ENCODE measurements around the gene GLDN. TPM values are rescaled to one million over a fixed set of nuclear protein-coding genes. Genes with fewer than 3 reads are reported as not detected.
A peak's percentile ranks its signal among the peaks of the same experiment; 100 is the strongest.

The GLDN gene
- total and polyA plus RNA-seq, 2 of the 4 experiments (the other 2 are of a cell fraction), result under 0.01 TPM; not detected in 1

DNA sequence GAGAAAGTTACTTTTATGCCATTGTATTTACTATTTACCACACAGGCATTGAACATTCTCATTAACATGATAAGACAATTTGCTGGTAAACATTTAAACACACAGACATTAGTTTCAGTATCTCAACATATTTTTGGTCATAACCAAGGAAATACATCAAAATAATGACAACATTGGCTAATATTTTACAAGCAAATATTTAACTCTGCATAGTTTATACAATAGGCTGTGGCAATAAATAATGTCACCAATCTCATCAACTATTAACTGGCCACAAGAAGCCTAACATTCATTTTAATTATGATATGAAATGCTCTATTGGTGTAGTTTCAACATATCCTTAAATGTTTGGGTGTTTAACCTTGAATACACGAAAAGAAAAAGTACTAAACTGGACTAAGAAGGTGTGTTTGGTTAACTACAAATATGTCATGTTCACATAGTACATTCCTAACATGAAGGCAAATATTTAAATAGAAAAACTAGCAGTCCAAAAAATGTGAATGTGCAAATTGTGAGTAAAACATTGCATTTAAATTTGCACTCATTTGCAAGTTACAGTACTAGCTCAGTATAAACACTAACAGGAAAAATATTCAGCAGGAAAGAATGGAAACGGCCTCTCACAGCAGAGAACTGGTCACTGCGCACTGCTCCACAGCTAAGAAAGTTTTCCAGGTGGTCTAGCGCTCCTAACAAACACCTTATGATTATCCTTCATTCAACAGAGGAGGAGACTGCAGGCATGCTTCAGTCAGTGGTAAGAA is 106.6 kb downstream of the GLDN start:
- H3K4me3 ChIP-seq (ENCODE audit: insufficient read depth, low read depth, low read length), result no peak overlapping the region
- H3K9ac ChIP-seq (ENCODE audit: low read depth, low read length), result no peak overlapping the region
- no peak overlapping the region for H2AK5ac ChIP-seq (ENCODE audit: low read depth, low read length)
- no peaks in the 10 kb centered on the region for H3K9me3 ChIP-seq (ENCODE audit: control insufficient read depth, insufficient read depth, low read length)
- no peak overlapping the region for H2BK120ac ChIP-seq (ENCODE audit: low read depth, low read length)
- no peak overlapping the region for H4K91ac ChIP-seq (ENCODE audit: insufficient read depth, low read depth, low read length)
- ChIA-PET POLR2A (ENCODE audit: unreplicated experiment) (no interaction called here), CTCF (no interaction called here)
- TSS peak; percentile 96 for BruUV-seq (replicated peaks)
- DNase-seq, result no peak
- no peak overlapping the region for H2AFZ ChIP-seq (replicated peaks; ENCODE audit: low read length, poor library complexity)
- no peak overlapping the region for H3K4ac ChIP-seq (ENCODE audit: low read depth, low read length)
- TF ChIP-seq FOS (IDR thresholded peaks at IDR 0.05; ENCODE audit: low read depth, low read length) (no peak), USF2 (IDR thresholded peaks at IDR 0.05; ENCODE audit: low read depth, low read length) (no peak), RCOR1 (IDR thresholded peaks at IDR 0.05; ENCODE audit: insufficient replicate concordance, low read length) (no peak), CHD1 (IDR thresholded peaks at IDR 0.05; ENCODE audit: low read depth, low read length) (no peak), POLR2A (IDR thresholded peaks at IDR 0.05; ENCODE audit: low read depth, low read length) (no peak), MAZ (IDR thresholded peaks at IDR 0.05; ENCODE audit: borderline replicate concordance, low read depth, low read length) (no peak), MAFK (IDR thresholded peaks at IDR 0.05; ENCODE audit: low read depth, low read length) (no peak), BHLHE40 (IDR thresholded peaks at IDR 0.05; ENCODE audit: low read depth, low read length) (no peak), MXI1 (IDR thresholded peaks at IDR 0.05; ENCODE audit: borderline replicate concordance, low read depth, low read length) (no peak), SMC3 (IDR thresholded peaks at IDR 0.05; ENCODE audit: low read depth, low read length) (no peak), ELK1 (IDR thresholded peaks at IDR 0.05; ENCODE audit: borderline replicate concordance, low read depth, low read length) (no peak), RFX5 (IDR thresholded peaks at IDR 0.05; ENCODE audit: low read depth, low read length) (no peak), RAD21 (IDR thresholded peaks at IDR 0.05; ENCODE audit: low read length) (no peak), NFE2L2 (IDR thresholded peaks at IDR 0.05; ENCODE audit: low read depth, low read length) (no peak), CEBPB (IDR thresholded peaks at IDR 0.05; ENCODE audit: low read depth, low read length) (no peak)
- TF ChIP-seq, protein P1, sequence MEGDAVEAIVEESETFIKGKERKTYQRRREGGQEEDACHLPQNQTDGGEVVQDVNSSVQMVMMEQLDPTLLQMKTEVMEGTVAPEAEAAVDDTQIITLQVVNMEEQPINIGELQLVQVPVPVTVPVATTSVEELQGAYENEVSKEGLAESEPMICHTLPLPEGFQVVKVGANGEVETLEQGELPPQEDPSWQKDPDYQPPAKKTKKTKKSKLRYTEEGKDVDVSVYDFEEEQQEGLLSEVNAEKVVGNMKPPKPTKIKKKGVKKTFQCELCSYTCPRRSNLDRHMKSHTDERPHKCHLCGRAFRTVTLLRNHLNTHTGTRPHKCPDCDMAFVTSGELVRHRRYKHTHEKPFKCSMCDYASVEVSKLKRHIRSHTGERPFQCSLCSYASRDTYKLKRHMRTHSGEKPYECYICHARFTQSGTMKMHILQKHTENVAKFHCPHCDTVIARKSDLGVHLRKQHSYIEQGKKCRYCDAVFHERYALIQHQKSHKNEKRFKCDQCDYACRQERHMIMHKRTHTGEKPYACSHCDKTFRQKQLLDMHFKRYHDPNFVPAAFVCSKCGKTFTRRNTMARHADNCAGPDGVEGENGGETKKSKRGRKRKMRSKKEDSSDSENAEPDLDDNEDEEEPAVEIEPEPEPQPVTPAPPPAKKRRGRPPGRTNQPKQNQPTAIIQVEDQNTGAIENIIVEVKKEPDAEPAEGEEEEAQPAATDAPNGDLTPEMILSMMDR (conservative IDR thresholded peaks at IDR 0.05; ENCODE audit: low read depth, low read length), result no peak
- H3K27ac ChIP-seq (ENCODE audit: insufficient read depth, low read length), result no peak overlapping the region
- H4K5ac ChIP-seq (ENCODE audit: low read depth, low read length), result no peak overlapping the region
- peak; percentile 65 for ATAC-seq (ENCODE audit: low read depth)
- no peak overlapping the region for H3K18ac ChIP-seq (ENCODE audit: low read depth, low read length)
- H3K14ac ChIP-seq (replicated peaks; ENCODE audit: low read depth, low read length), result no peak overlapping the region
- H2BK15ac ChIP-seq (ENCODE audit: low read depth, low read length), result no peak overlapping the region
- no peak overlapping the region for H4K8ac ChIP-seq (ENCODE audit: low read depth in 2 of 2, low read length in 2 of 2)
- intact Hi-C loops (cut with micrococcal nuclease) (no loop called here), in situ Hi-C loops (cut with MboI; ENCODE audit: low sequenced_read_pairs) (no loop called here), dilution Hi-C loops (cut with HindIII; ENCODE audit: low sequenced_read_pairs, unreplicated experiment) (no loop called here)
- H3K4me2 ChIP-seq (ENCODE audit: low read depth, low read length), result no peak overlapping the region
- H4K20me1 ChIP-seq (ENCODE audit: insufficient read depth, low read length), result no peaks in the 10 kb centered on the region
- no CpG with 5 or more reads among the region's 4 CpGs for WGBS, 2 experiments (ENCODE audit: extremely low coverage in 2 of 2, insufficient read length in 1 of 2)
- no peak overlapping the region for H2AK9ac ChIP-seq (replicated peaks; ENCODE audit: low read depth, low read length, poor library complexity)
- 0 out of 2 replicates have a peak, but pooled peaks cover 2% of the 10 kb centered on the region for H3K4me1 ChIP-seq (ENCODE audit: control insufficient read depth, insufficient read depth, low read length)
- H3K36me3 ChIP-seq (ENCODE audit: control insufficient read depth, insufficient read depth, low read length), result 0 out of 2 replicates have a peak, but pooled peaks cover 3% of the 10 kb centered on the region
- no peak overlapping the region for H2BK5ac ChIP-seq (ENCODE audit: low read depth, low read length, poor library complexity, severe bottlenecking)
- H2BK20ac ChIP-seq (ENCODE audit: low read depth, low read length), result no peak overlapping the region
- no peaks in the 10 kb centered on the region for H3K27me3 ChIP-seq (ENCODE audit: control insufficient read depth, insufficient read depth, low read length)
- no peaks in the 10 kb centered on the region for H3K79me1 ChIP-seq (ENCODE audit: low read depth in 1 of 2, low read length in 2 of 2)
- H3K9me1 ChIP-seq (ENCODE audit: insufficient read depth, low read length), result peaks cover 2% of the 10 kb centered on the region
- H3K23ac ChIP-seq (ENCODE audit: low read depth, low read length), result no peak overlapping the region; the same call in 1 of the 2 replicates
- no peak overlapping the region for H3K56ac ChIP-seq (ENCODE audit: extremely low read depth, insufficient read depth, low read length)
